OCI-M1 (cell line): ENCODE measurements around the gene NPM3.
A peak's percentile ranks its signal among the peaks of the same experiment; 100 is the strongest.

Experiments
- DNase-seq: peaks from one replicate; lab custom pipeline; 2025; lab: John Stamatoyannopoulos, UW

Gene NPM3

GRCh38 chr10:101758858-101759257 is 24.4 kb downstream of the NPM3 start:
- DNase-seq = no peak

- DNase-seq = no peak
Observed at GRCh38 chr10:101752241-101752640, 31.0 kb downstream of the NPM3 start.

- DNase-seq = peak; percentile 45
Observed at GRCh38 chr10:101749047-101750016, 33.9 kb downstream of the NPM3 start.

- no peak for DNase-seq
Observed at GRCh38 chr10:101748496-101748895, 34.8 kb downstream of the NPM3 start.

- no peak for DNase-seq
Observed at GRCh38 chr10:101745074-101745696, 38.1 kb downstream of the NPM3 start.

- no peak for DNase-seq
Observed at GRCh38 chr10:101744267-101744666, 39.0 kb downstream of the NPM3 start.

- no peak for DNase-seq
Observed at GRCh38 chr10:101741938-101742337, 41.3 kb downstream of the NPM3 start.

- DNase-seq = no peak
Observed at GRCh38 chr10:101736666-101737065, 46.6 kb downstream of the NPM3 start.

GRCh38 chr10:101732096-101732495 is 51.1 kb downstream of the NPM3 start:
- no peak for DNase-seq
